ENCODE data around the gene BEGAIN.

The BEGAIN gene

GRCh38 chr14:100581228-100582145, 5.7 kb downstream of the BEGAIN start:
- DNase-seq: peak; percentile 22

GRCh38 chr14:100580316-100581227, 6.6 kb downstream of the BEGAIN start:
- no peak for DNase-seq

- no peak for DNase-seq
These were observed 8.7 kb downstream of the BEGAIN start for GRCh38 chr14:100578552-100578951.

GRCh38 chr14:100577986-100578431, 9.2 kb downstream of the BEGAIN start:
- DNase-seq: peak; percentile 10

GRCh38 chr14:100577321-100577985, 9.8 kb downstream of the BEGAIN start:
- peak; percentile 11 for DNase-seq

- no peak for DNase-seq
These were observed 10.8 kb downstream of the BEGAIN start for GRCh38 chr14:100576091-100577085.

- no peak for DNase-seq
These were observed 11.8 kb downstream of the BEGAIN start for GRCh38 chr14:100575266-100575995.

GRCh38 chr14:100574642-100575031, 12.6 kb downstream of the BEGAIN start:
- DNase-seq: no peak

- DNase-seq: no peak
These were observed 13.2 kb downstream of the BEGAIN start for GRCh38 chr14:100573757-100574641.

GRCh38 chr14:100573002-100573756, 14.0 kb downstream of the BEGAIN start:
- no peak for DNase-seq

- no peak for DNase-seq
These were observed 14.7 kb downstream of the BEGAIN start for GRCh38 chr14:100572543-100572942.

GRCh38 chr14:100571837-100572236, 15.4 kb downstream of the BEGAIN start:
- DNase-seq: no peak

- DNase-seq: no peak
These were observed 16.3 kb downstream of the BEGAIN start for GRCh38 chr14:100570726-100571454.

- no peak for DNase-seq
These were observed 17.4 kb downstream of the BEGAIN start for GRCh38 chr14:100569734-100570286.

- DNase-seq: no peak
These were observed 18.1 kb downstream of the BEGAIN start for GRCh38 chr14:100568998-100569733.

GRCh38 chr14:100568164-100568997, 18.8 kb downstream of the BEGAIN start:
- no peak for DNase-seq

- DNase-seq: no peak
These were observed 19.4 kb downstream of the BEGAIN start for GRCh38 chr14:100567877-100568163.
